Colonic mucosa (tissue), 4 donors: ENCODE results near the gene PSKH1. TPM values are rescaled to one million over a fixed set of nuclear protein-coding genes. Genes with fewer than 3 reads are reported as not detected.
"Not testable (repeated sequence)": the region's sequence is repeated elsewhere in the genome, so short reads cannot be mapped to it uniquely, and the experiment has no call there.

Experiments
- DNase-seq: peaks from one replicate; pipeline ENCODE4 v3.0.0-alpha.2; 2020
- H3K27ac ChIP-seq: fragments of 200-600 bp; one replicate; pipeline ENCODE4 v1.8.0; 2021
- H3K27me3 ChIP-seq: fragments of 200-600 bp; one replicate; pipeline ENCODE4 v1.8.0; 2021
- H3K36me3 ChIP-seq: fragments of 200-600 bp; one replicate; pipeline ENCODE4 v1.8.0; 2021
- H3K4me1 ChIP-seq: fragments of 200-600 bp; one replicate; pipeline ENCODE4 v1.8.0; 2021; ENCODE audit warnings: mild to moderate bottlenecking
- H3K4me3 ChIP-seq: fragments of 200-600 bp; one replicate; pipeline ENCODE4 v1.8.0; 2021
- H3K9ac ChIP-seq, 2 donors: one replicate each; pipeline ENCODE4 v1.7.0; 2013; ENCODE audit warnings: control low read depth in 2 of 2, low read depth in 2 of 2, low read length in 2 of 2
- H3K9me3 ChIP-seq: fragments of 200-600 bp; one replicate; pipeline ENCODE4 v1.8.0; 2021
- intact Hi-C: fragments of 100-400 bp; cut with DNase I; formaldehyde crosslinking; loops from one replicate; pipeline ENCODE4 v1.14.1; 2022
- total RNA-seq, 2 donors: library from RNA; stranded (reverse); fragmentation: NEBNext Ultra II Directional in 1 of 2; extraction: Animal tissue kit (Norgen Biotek cat#: 25700) in 1 of 2; gene quantifications; one replicate each; pipeline ENCODE4 v1.2.1, GENCODE V29; 2021
- TF ChIP-seq, protein P1 (sequence below): fragments of 200-600 bp; IDR thresholded peaks from one replicate; pipeline ENCODE4 v1.8.0; 2022; ENCODE audit warnings: antibody characterized with exemption, mild to moderate bottlenecking
- donor health status: healthy.
- donor health status: DM: no; HTN: no; CAD: no.
- donor health status: DM: no; HTN: no; CAD: no.

Gene PSKH1
- total RNA-seq, 2 donors from 2014 or later = 24.5 to 34.7 TPM

DNA sequence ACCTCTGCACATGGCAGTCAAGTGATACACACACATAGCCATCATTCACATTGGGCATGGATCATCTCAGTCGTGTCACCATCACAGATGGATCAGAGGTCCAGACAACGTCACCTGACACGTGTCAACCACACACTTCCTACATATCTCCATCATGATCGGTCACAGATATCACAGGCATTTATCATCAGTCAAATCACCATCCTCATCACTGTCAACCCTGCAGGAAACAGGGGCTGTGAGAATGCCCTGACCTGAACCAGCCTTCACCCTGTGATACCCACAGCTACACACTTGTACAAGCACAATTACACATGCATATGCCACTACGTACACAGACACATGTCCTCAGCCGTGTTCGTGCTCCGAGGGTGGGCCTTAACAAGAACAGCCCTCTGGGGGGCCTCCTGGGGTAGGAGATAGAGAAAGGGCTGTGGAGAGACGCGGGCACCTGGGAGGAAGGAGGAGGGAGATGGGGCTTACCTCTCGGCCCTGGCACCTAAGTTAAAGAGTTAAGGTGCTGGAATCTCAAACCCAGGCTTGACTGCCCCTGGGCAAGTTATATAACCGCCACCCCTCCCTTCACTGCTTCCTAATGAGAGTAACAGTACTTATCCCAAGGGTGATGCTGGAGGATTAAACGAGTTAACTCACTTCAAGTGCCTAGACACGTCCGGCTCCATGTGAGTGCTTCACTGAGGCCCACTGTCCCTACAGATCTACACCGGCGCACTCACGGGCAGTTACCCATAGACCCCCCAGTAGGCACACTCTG, 74.3 kb downstream of the PSKH1 start:
- no peaks in the 10 kb centered on the region for H3K36me3 ChIP-seq
- peaks cover 6% of the 10 kb centered on the region for H3K4me1 ChIP-seq
- H3K9ac ChIP-seq = peak overlapping the region; percentile 85 to 89
- TF ChIP-seq, protein P1, sequence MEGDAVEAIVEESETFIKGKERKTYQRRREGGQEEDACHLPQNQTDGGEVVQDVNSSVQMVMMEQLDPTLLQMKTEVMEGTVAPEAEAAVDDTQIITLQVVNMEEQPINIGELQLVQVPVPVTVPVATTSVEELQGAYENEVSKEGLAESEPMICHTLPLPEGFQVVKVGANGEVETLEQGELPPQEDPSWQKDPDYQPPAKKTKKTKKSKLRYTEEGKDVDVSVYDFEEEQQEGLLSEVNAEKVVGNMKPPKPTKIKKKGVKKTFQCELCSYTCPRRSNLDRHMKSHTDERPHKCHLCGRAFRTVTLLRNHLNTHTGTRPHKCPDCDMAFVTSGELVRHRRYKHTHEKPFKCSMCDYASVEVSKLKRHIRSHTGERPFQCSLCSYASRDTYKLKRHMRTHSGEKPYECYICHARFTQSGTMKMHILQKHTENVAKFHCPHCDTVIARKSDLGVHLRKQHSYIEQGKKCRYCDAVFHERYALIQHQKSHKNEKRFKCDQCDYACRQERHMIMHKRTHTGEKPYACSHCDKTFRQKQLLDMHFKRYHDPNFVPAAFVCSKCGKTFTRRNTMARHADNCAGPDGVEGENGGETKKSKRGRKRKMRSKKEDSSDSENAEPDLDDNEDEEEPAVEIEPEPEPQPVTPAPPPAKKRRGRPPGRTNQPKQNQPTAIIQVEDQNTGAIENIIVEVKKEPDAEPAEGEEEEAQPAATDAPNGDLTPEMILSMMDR = no peak
- peak overlapping the region; percentile 83 for H3K4me3 ChIP-seq
- H3K27me3 ChIP-seq = no peaks in the 10 kb centered on the region
- intact Hi-C loops = no loop called here
- no peak for DNase-seq
- H3K27ac ChIP-seq = peak overlapping the region; percentile 91
- H3K9me3 ChIP-seq = no peaks in the 10 kb centered on the region

- Histone ChIP-seq H3K27ac (peak overlapping the region; percentile 91), H3K9ac (peak overlapping the region; percentile 85 to 89), H3K36me3 (no peaks in the 10 kb centered on the region), H3K4me3 (peak overlapping the region; percentile 83), H3K9me3 (no peaks in the 10 kb centered on the region), H3K27me3 (no peaks in the 10 kb centered on the region), H3K4me1 (peaks cover 6% of the 10 kb centered on the region)
- intact Hi-C loops = no loop called here
- TF ChIP-seq, protein P1 = no peak
- DNase-seq = no peak
Observed at GRCh38 chr16:67967958-67968399, 74.9 kb downstream of the PSKH1 start.

DNA sequence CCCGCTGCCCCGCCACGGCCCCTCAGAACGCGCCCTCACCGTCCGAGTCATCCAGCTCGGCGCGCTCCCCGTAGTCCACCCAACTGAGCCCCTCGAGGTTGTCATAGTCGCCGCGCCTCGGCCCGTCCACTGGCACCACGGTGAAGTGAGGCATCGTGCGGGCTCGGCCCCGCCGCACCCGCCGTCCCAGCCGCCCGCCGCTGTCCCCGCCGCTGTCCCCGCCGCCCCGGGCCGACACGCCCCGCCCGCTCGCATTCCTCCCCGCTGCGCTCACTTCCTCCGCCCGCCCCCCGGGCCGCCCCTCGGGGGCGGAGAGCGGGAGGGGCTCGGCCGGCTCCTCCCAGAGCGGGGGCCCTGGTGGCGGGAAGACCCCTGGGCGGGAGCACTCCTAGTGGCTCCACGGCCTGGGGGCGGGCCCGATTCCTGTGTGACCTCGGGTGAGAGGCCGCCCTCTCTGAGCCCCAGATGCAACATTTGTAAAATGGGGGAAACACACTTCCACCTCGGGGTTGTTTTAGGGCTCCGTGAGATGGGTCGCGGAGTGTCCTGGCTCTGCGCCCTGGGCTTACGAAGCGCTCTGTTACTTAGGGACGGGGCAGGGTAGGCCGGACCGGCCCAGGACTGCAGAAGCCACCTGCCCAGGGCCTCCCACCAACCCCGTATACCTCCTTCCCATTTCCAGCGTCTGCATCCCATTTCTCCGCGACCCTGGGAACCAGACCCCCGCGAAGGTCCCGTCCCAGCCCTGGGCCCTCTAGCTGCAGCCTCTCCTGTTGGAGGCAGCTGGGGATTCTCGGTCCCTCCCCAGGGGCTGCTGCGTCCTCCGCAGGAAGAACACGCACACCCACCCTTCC, 75.6 kb downstream of the PSKH1 start, which contains the start of gene SLC12A4:
Gene SLC12A4, minus strand, starts transcription at position 238 of the 854 bp plus-strand sequence. Its CDS starts 84 bp downstream, at position 154.
- DNase-seq = peak; percentile 82
- peak within 1 kb of the TSS; percentile 91 for H3K27ac ChIP-seq
- peaks cover 6% of the 10 kb centered on the region for H3K4me1 ChIP-seq
- H3K27me3 ChIP-seq = no peaks in the 10 kb centered on the region
- intact Hi-C loops = no loop called here
- H3K9ac ChIP-seq = peak within 1 kb of the TSS; percentile 85 to 89
- H3K9me3 ChIP-seq = no peaks in the 10 kb centered on the region
- TF ChIP-seq, protein P1 = no peak
- H3K36me3 ChIP-seq = no peaks in the 10 kb centered on the region
- peak within 1 kb of the TSS; percentile 83 for H3K4me3 ChIP-seq

DNA sequence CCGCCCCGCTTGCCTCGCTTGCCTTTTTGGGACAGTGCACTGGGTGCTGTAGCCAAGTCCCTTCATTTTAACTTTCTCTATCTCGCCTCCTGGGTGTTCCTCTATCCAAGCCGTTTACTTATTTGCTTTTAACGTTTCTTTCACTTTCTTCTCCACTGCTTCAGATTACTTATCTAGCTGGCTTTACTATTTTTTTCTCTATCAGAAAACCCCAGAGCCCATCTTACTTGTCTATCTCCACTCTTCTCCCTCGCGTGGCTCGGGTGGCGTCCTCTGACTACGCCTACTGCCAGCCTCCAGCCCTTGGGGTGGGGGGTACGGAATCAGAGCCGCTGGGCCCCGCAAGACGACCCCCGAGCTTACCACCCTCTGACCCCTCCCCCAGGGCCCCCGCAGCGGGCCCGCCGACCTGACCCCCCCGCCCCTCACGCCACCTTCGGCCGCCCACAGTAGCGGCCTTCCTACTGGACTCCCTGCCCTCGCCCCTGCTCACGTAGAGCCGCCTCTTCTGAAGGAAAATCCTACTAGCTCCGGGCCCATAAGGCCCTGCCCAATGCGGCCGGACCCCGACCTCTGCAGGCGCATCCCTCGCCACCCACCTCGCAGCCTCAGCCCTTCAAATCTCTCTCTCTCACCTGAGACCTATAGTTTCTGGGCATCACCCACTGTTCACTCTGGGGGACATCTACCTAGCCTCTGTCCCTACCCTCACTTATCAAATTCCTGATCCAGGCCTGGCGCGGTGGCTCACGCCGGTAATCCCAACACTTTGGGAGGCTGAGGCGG, 76.4 kb downstream of the PSKH1 start:
- H3K27me3 ChIP-seq = no peaks in the 10 kb centered on the region
- peak overlapping the region; percentile 91 for H3K27ac ChIP-seq
- intact Hi-C loops = no loop called here
- H3K9me3 ChIP-seq = no peaks in the 10 kb centered on the region
- H3K4me1 ChIP-seq = peaks cover 6% of the 10 kb centered on the region
- peak overlapping the region; percentile 66 to 89 for H3K9ac ChIP-seq
- TF ChIP-seq, protein P1 = no peak
- peak overlapping the region; percentile 83 for H3K4me3 ChIP-seq
- DNase-seq = no peak
- no peaks in the 10 kb centered on the region for H3K36me3 ChIP-seq

DNA sequence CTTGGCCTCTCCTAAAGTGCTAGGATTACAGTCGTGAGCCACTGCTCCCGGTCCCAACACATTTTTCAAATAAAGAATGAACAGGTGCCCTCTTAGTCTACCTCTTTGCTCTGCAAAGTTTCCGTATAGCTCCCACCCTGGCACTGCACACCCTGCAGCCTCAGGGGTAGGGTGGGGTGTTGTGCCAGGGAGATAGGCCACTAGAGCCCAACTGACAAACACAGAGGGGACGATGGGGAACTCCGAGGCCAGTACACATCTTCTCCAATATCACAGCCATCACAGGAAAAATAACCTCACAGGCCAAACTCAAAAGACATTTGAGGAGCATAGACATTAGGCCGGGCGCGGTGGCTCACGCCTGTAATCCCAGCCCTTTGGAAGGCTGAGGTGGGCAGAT, 78.1 kb downstream of the PSKH1 start:
- no peaks in the 10 kb centered on the region for H3K9me3 ChIP-seq
- no peaks in the 10 kb centered on the region for H3K36me3 ChIP-seq
- no peak overlapping the region for H3K27ac ChIP-seq
- H3K4me1 ChIP-seq = peaks cover 6% of the 10 kb centered on the region
- no peak overlapping the region for H3K9ac ChIP-seq
- intact Hi-C loops = no loop called here
- no peaks in the 10 kb centered on the region for H3K27me3 ChIP-seq
- TF ChIP-seq, protein P1 = no peak
- H3K4me3 ChIP-seq = no peak overlapping the region
- no peak for DNase-seq

- H3K27ac ChIP-seq, H3K4me3 ChIP-seq, H3K9ac ChIP-seq, H3K9me3 ChIP-seq, intact Hi-C loops, H3K4me1 ChIP-seq, DNase-seq, H3K27me3 ChIP-seq, H3K36me3 ChIP-seq: not testable (repeated sequence)
Observed at GRCh38 chr16:67972285-67972684, 79.2 kb downstream of the PSKH1 start.
